ENCODE measurements around the gene IZUMO1.

The IZUMO1 gene

DNA sequence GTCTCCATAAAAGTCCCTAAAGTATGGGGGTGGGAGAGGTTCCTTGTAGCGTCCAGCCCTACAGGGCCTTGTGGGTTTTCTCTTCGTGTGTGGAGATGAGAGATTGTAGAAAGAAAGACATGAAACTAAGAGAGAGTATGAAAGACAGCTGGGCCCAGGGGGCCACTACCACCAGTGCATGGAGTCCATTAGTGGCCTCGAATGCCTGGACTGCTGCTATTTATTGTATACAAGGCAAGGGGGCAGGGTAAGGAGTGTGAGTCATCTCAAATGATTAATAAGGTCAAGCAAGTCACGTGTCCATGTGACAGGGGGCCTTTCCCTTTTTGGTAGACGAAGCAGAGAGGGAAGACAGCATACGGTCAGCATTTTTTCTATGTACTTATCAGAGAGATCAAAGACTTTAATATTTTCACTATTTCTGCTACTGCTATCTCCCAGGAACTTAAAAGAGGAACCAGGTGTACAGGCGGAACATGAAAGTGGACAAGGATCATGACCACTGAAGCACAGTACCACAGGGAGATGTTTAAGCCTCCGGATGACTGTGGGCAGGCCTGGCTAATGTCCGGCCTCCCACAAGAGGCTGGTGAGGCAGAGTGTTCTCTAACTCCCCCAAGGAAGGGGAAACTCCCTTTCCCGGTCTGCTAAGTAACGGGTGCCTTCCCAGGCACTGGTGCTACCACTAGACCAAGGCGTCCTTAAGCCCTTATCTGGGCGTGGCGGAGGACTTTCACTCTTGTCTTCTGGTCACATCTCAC is 34.1 kb upstream of the IZUMO1 start:
- no peak overlapping the region for H3K4me3 ChIP-seq (ENCODE audit: low read depth, low read length)
- no peak for DNase-seq (ENCODE audit: low read depth)
- TF ChIP-seq, protein P1, sequence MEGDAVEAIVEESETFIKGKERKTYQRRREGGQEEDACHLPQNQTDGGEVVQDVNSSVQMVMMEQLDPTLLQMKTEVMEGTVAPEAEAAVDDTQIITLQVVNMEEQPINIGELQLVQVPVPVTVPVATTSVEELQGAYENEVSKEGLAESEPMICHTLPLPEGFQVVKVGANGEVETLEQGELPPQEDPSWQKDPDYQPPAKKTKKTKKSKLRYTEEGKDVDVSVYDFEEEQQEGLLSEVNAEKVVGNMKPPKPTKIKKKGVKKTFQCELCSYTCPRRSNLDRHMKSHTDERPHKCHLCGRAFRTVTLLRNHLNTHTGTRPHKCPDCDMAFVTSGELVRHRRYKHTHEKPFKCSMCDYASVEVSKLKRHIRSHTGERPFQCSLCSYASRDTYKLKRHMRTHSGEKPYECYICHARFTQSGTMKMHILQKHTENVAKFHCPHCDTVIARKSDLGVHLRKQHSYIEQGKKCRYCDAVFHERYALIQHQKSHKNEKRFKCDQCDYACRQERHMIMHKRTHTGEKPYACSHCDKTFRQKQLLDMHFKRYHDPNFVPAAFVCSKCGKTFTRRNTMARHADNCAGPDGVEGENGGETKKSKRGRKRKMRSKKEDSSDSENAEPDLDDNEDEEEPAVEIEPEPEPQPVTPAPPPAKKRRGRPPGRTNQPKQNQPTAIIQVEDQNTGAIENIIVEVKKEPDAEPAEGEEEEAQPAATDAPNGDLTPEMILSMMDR (IDR thresholded peaks at IDR 0.05; ENCODE audit: low read depth, low read length, missing control alignments), result no peak

DNA sequence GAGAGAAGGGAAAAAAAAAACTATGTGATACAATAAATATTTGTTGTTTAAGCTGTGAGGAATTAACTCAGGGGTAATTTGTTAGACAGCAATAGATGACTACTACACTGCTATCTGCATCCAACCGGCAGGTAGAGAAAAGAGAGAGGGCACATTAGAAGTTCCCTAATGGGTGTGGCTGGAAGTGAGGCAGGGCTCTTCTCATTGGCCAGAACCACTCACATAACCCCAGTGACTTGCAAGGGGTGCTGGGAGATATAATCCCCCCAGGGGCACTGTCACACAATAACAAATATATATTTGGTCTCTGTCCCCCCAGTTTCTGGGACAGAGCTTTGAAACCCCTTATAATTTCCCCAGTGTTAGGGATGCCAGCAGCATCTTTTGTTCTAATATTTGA is 32.9 kb upstream of the IZUMO1 start:
- TF ChIP-seq, protein P1 (IDR thresholded peaks at IDR 0.05; ENCODE audit: low read depth, low read length, missing control alignments), result no peak
- H3K4me3 ChIP-seq (ENCODE audit: low read depth, low read length), result no peak overlapping the region
- no peak for DNase-seq (ENCODE audit: low read depth)

- TF ChIP-seq, protein P1 (IDR thresholded peaks at IDR 0.05; ENCODE audit: low read depth, low read length, missing control alignments), result no peak
- no peak overlapping the region for H3K4me3 ChIP-seq (ENCODE audit: low read depth, low read length)
- DNase-seq (ENCODE audit: low read depth), result no peak
Observed at GRCh38 chr19:48777720-48778119, 31.0 kb upstream of the IZUMO1 start.

GRCh38 chr19:48777139-48777538 is 30.4 kb upstream of the IZUMO1 start:
- TF ChIP-seq, protein P1 (IDR thresholded peaks at IDR 0.05; ENCODE audit: low read depth, low read length, missing control alignments), result no peak

DNA sequence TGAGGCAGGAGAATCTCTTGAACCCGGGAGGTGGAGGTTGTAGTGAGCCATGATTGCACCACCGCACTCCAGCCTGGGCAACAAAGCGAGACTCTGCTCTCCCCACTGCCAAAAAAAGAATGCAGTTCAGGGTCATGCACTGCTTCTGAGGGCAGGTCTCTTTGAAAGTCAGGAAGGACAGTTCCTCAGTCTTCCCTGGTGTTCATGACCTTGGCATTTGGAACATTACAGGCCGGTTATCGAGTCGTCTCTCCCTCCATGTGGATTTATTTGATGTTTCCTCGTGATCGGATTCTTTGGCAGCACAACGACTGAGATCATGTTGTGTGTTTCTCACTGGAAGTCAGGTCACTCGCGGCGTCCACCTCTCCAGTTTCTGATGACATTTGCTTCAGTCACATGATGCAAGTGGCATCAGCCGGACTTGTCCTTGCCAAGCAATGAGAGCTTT is 25.8 kb upstream of the IZUMO1 start:
- TF ChIP-seq, protein P1 (IDR thresholded peaks at IDR 0.05; ENCODE audit: low read depth, low read length, missing control alignments), result no peak
- no peak for DNase-seq (ENCODE audit: low read depth)
- H3K4me3 ChIP-seq (ENCODE audit: low read depth, low read length), result no peak overlapping the region

More at GRCh38 chr19:48777139-48777538, 30.4 kb upstream of the IZUMO1 start:
- no peak overlapping the region for H3K4me3 ChIP-seq (ENCODE audit: low read depth, low read length)
- no peak for DNase-seq (ENCODE audit: low read depth)

- TF ChIP-seq, protein P1 (IDR thresholded peaks at IDR 0.05; ENCODE audit: low read depth, low read length, missing control alignments), result no peak
- H3K4me3 ChIP-seq (ENCODE audit: low read depth, low read length), result no peak overlapping the region
- DNase-seq (ENCODE audit: low read depth), result no peak
Observed at GRCh38 chr19:48770734-48771472, 24.2 kb upstream of the IZUMO1 start.

Data from GM12864 (cell line).